ENCODE results near the gene RPL4. TPM values are rescaled to one million over a fixed set of nuclear protein-coding genes. Genes with fewer than 3 reads are reported as not detected.
A peak's percentile ranks its signal among the peaks of the same experiment; 100 is the strongest.

The RPL4 gene
- total and polyA plus RNA-seq, 2 experiments from 2014 or later: 2,989 to 6,082 TPM

DNA sequence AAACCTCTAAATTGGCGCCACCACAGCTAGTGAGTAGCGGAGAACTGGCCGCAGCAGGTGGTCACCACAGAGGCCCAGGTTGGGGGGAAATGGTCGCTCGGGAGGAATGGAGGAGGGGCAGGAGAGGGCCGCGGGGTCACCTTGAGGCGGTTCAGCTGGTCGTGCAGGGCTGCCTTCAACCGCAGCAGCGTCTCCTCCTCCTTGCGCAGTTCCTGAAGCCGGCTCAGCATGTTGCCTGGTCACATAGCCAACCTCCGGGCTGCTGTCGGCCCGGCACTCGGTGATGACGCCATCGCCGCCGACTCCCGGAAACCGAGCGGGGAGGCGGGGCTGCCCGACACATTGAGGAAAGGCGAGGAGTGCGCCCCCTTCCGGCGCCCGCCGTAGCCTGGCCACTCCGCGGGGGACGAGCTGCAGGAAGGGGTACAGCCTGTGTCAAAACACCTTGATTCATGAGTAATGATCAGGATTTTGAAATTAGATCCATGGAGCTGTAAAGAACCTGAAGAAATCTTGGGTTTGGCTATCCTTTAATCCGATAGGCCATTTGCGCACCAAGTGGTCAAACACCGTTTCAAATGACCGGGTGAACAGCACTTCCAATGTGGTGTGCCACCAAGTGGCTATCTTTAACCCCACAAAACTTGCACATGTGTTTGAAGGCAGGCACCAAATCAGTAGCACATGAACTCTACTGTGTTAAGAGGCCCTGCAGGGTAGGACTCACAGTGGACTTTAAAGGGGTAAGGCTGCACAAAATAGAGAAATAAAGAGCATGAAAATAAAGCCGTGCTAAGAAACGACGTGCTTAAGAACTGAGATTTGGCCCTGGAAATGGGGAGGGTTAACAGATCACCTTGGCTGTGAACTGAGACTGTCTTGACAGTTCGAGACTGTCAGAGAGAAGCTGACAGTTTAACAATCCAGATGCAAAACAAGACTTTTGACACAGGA lies 6.9 kb downstream of the RPL4 start, which contains the start of gene SNAPC5 (continued):
- TF ChIP-seq, protein P1, sequence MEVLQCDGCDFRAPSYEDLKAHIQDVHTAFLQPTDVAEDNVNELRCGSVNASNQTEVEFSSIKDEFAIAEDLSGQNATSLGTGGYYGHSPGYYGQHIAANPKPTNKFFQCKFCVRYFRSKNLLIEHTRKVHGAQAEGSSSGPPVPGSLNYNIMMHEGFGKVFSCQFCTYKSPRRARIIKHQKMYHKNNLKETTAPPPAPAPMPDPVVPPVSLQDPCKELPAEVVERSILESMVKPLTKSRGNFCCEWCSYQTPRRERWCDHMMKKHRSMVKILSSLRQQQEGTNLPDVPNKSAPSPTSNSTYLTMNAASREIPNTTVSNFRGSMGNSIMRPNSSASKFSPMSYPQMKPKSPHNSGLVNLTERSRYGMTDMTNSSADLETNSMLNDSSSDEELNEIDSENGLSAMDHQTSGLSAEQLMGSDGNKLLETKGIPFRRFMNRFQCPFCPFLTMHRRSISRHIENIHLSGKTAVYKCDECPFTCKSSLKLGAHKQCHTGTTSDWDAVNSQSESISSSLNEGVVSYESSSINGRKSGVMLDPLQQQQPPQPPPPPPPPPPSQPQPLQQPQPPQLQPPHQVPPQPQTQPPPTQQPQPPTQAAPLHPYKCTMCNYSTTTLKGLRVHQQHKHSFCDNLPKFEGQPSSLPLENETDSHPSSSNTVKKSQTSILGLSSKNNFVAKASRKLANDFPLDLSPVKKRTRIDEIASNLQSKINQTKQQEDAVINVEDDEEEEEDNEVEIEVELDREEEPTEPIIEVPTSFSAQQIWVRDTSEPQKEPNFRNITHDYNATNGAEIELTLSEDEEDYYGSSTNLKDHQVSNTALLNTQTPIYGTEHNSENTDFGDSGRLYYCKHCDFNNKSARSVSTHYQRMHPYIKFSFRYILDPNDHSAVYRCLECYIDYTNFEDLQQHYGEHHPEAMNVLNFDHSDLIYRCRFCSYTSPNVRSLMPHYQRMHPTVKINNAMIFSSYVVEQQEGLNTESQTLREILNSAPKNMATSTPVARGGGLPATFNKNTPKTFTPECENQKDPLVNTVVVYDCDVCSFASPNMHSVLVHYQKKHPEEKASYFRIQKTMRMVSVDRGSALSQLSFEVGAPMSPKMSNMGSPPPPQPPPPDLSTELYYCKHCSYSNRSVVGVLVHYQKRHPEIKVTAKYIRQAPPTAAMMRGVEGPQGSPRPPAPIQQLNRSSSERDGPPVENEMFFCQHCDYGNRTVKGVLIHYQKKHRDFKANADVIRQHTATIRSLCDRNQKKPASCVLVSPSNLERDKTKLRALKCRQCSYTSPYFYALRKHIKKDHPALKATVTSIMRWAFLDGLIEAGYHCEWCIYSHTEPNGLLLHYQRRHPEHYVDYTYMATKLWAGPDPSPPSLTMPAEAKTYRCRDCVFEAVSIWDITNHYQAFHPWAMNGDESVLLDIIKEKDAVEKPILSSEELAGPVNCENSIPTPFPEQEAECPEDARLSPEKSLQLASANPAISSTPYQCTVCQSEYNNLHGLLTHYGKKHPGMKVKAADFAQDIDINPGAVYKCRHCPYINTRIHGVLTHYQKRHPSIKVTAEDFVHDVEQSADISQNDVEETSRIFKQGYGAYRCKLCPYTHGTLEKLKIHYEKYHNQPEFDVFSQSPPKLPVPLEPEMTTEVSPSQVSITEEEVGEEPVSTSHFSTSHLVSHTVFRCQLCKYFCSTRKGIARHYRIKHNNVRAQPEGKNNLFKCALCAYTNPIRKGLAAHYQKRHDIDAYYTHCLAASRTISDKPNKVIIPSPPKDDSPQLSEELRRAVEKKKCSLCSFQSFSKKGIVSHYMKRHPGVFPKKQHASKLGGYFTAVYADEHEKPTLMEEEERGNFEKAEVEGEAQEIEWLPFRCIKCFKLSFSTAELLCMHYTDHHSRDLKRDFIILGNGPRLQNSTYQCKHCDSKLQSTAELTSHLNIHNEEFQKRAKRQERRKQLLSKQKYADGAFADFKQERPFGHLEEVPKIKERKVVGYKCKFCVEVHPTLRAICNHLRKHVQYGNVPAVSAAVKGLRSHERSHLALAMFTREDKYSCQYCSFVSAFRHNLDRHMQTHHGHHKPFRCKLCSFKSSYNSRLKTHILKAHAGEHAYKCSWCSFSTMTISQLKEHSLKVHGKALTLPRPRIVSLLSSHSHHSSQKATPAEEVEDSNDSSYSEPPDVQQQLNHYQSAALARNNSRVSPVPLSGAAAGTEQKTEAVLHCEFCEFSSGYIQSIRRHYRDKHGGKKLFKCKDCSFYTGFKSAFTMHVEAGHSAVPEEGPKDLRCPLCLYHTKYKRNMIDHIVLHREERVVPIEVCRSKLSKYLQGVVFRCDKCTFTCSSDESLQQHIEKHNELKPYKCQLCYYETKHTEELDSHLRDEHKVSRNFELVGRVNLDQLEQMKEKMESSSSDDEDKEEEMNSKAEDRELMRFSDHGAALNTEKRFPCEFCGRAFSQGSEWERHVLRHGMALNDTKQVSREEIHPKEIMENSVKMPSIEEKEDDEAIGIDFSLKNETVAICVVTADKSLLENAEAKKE (CRISPR knock-in tag; IDR thresholded peaks at IDR 0.05): no peak
- TF ChIP-seq ZNF331 (CRISPR knock-in tag; IDR thresholded peaks at IDR 0.05; ENCODE audit: low read depth): no peak
- TF ChIP-seq, protein P2, sequence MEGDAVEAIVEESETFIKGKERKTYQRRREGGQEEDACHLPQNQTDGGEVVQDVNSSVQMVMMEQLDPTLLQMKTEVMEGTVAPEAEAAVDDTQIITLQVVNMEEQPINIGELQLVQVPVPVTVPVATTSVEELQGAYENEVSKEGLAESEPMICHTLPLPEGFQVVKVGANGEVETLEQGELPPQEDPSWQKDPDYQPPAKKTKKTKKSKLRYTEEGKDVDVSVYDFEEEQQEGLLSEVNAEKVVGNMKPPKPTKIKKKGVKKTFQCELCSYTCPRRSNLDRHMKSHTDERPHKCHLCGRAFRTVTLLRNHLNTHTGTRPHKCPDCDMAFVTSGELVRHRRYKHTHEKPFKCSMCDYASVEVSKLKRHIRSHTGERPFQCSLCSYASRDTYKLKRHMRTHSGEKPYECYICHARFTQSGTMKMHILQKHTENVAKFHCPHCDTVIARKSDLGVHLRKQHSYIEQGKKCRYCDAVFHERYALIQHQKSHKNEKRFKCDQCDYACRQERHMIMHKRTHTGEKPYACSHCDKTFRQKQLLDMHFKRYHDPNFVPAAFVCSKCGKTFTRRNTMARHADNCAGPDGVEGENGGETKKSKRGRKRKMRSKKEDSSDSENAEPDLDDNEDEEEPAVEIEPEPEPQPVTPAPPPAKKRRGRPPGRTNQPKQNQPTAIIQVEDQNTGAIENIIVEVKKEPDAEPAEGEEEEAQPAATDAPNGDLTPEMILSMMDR (conservative IDR thresholded peaks at IDR 0.05; ENCODE audit: low read depth in 2 of 2): peak; percentile 85 to 95
- no peak for TF ChIP-seq JUNB (IDR thresholded peaks at IDR 0.05; ENCODE audit: unreplicated experiment)
- TF ChIP-seq EZH2phosphoT487 (IDR thresholded peaks at IDR 0.05; ENCODE audit: unreplicated experiment): no peak
